BE2C (cell line): ENCODE measurements around the gene RHOJ. TPM values are rescaled to one million over a fixed set of nuclear protein-coding genes. Genes with fewer than 3 reads are reported as not detected.
A peak's percentile ranks its signal among the peaks of the same experiment; 100 is the strongest.
"Not testable (repeated sequence)": the region's sequence is repeated elsewhere in the genome, so short reads cannot be mapped to it uniquely, and the experiment has no call there.

Experiments
- DNase-seq: peaks from one replicate; pipeline ENCODE4 v3.0.0-alpha.2; 2020
- H3K27me3 ChIP-seq: fragments of 250-450 bp; sonication (Bioruptor Pico); 2 replicates; pipeline ENCODE4 v1.5.1; 2020; ENCODE audit warnings: mild to moderate bottlenecking
- H3K36me3 ChIP-seq: fragments of 250-450 bp; sonication (Bioruptor Pico); 2 replicates; pipeline ENCODE4 v1.5.1; 2020; ENCODE audit warnings: mild to moderate bottlenecking
- H3K4me1 ChIP-seq: fragments of 250-450 bp; sonication (Bioruptor Pico); 2 replicates; pipeline ENCODE4 v1.5.1; 2020
- H3K4me3 ChIP-seq: 2 replicates; pipeline ENCODE4 v1.5.1; 2011; ENCODE audit warnings: low read depth, low read length
- H3K9me3 ChIP-seq: fragments of 250-450 bp; sonication (Bioruptor Pico); 2 replicates; pipeline ENCODE4 v1.5.1; 2020
- polyA plus RNA-seq: library from polyadenylated mRNA; unstranded; fragments of >200 nt; gene quantifications from one replicate; pipeline ENCODE4 v1.2.1, GENCODE V29; 2012; ENCODE audit warnings: low read depth, missing spikeins; ENCODE audit not compliant: insufficient read length, insufficient read depth
- TF ChIP-seq, protein P1 (sequence below): IDR thresholded peaks from 2 replicates; pipeline ENCODE4 v1.5.1; 2012; ENCODE audit warnings: mild to moderate bottlenecking, low read depth, low read length

Gene RHOJ
- 0.26 TPM for polyA plus RNA-seq

GRCh38 chr14:63204407-63205043 is at the start of gene RHOJ:
TSS of gene RHOJ (plus strand) at chr14:63204443. CDS start at chr14:63204870, 427 bp downstream.
- peak within 1 kb of the TSS; percentile 22; the same call in 1 of the 2 replicates for H3K4me3 ChIP-seq
- TF ChIP-seq, protein P1, sequence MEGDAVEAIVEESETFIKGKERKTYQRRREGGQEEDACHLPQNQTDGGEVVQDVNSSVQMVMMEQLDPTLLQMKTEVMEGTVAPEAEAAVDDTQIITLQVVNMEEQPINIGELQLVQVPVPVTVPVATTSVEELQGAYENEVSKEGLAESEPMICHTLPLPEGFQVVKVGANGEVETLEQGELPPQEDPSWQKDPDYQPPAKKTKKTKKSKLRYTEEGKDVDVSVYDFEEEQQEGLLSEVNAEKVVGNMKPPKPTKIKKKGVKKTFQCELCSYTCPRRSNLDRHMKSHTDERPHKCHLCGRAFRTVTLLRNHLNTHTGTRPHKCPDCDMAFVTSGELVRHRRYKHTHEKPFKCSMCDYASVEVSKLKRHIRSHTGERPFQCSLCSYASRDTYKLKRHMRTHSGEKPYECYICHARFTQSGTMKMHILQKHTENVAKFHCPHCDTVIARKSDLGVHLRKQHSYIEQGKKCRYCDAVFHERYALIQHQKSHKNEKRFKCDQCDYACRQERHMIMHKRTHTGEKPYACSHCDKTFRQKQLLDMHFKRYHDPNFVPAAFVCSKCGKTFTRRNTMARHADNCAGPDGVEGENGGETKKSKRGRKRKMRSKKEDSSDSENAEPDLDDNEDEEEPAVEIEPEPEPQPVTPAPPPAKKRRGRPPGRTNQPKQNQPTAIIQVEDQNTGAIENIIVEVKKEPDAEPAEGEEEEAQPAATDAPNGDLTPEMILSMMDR, result no peak
- no peaks in the 10 kb centered on the region for H3K9me3 ChIP-seq
- no peaks in the 10 kb centered on the region for H3K36me3 ChIP-seq
- peaks cover 4% of the 10 kb centered on the region; the same call in 1 of the 2 replicates for H3K27me3 ChIP-seq
- DNase-seq, result no peak
- H3K4me1 ChIP-seq, result no peaks in the 10 kb centered on the region

DNA sequence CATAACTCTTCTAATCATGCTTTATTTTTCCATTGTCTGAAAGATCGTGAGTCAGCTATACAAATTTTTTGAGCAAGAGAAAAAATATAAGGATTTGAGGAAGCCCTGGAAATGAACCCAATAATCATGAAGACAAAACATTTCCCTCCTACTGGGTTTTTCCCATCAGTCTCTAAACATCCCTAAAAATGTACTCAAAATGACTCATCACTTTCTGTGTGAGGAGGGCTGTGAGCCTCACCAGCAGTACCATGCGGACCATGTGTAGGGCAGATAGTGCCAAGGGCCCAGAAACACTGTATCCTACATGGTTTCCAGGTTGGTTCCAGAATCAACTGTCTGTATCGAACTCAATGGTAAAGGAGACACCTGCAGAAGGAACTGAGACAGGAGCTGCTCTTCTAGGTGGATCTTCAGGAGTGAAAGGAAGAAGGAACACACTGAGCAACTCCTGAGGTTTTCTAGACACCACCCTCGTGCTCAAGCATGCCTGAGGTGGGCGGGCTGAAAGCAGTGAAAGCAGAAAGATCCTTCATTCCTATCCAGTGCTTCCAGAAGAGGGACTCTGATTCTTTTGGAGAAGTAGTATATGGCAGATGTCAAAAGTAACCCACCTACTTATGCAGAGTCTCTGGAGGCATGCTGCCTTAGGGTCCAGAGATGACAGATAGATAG is 48.6 kb upstream of the RHOJ start:
- Histone ChIP-seq H3K4me1 (no peaks in the 10 kb centered on the region), H3K9me3 (no peaks in the 10 kb centered on the region), H3K36me3 (no peaks in the 10 kb centered on the region), H3K27me3 (no peaks in the 10 kb centered on the region), H3K4me3 (no peak overlapping the region)
- TF ChIP-seq, protein P1, result no peak
- DNase-seq, result no peak

DNA sequence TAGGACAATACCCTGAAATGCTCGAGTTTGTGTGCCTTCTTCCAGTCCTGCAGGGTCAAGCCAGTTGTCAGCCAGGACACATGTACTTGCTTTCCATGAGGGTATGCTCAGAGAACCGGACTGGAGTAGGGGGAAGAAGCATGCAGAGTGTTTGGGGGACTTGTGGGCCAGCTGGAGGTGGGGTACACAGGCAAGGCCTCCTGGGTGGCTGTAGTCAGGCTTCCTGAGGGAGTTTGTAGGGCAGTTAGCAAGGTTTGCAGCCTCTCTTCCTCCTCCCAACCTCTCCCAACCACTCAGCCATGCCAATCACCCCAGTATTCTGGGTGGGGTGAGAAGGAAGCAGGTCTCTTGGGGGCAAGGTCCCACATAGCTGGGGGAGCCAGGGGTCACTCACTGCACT is 47.0 kb upstream of the RHOJ start:
- no peak overlapping the region for H3K4me3 ChIP-seq
- H3K27me3 ChIP-seq, result no peaks in the 10 kb centered on the region
- no peak for DNase-seq
- H3K9me3 ChIP-seq, result no peaks in the 10 kb centered on the region
- H3K4me1 ChIP-seq, result no peaks in the 10 kb centered on the region
- TF ChIP-seq, protein P1, result no peak
- no peaks in the 10 kb centered on the region for H3K36me3 ChIP-seq

DNA sequence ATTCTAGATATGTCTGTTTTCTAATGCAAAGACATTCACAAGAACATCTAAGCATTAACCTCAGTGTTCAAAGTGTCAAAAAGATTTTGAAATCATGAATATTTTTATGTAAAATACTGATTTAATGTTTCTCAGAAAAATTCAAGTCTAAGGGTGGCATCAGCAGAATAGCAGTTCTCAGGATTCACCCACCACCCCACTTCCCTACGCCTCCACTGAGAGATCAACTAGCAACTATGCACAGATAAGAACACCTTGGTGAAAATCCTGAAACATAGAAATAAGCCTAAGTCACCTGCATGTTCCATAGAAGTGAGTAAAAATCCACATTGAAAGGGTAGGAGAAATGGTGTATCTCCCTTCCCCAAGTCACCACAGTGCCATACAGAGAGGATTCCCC is 40.9 kb upstream of the RHOJ start:
- H3K4me3 ChIP-seq, result no peak overlapping the region
- no peak for DNase-seq
- no peaks in the 10 kb centered on the region for H3K4me1 ChIP-seq
- no peaks in the 10 kb centered on the region for H3K9me3 ChIP-seq
- no peaks in the 10 kb centered on the region for H3K27me3 ChIP-seq
- H3K36me3 ChIP-seq, result no peaks in the 10 kb centered on the region
- TF ChIP-seq, protein P1, result no peak

GRCh38 chr14:63164108-63164683 is 40.0 kb upstream of the RHOJ start:
- DNase-seq, result no peak
- TF ChIP-seq, protein P1, result no peak
- no peak overlapping the region for H3K4me3 ChIP-seq
- no peaks in the 10 kb centered on the region for H3K9me3 ChIP-seq
- H3K4me1 ChIP-seq, result no peaks in the 10 kb centered on the region
- no peaks in the 10 kb centered on the region for H3K36me3 ChIP-seq
- H3K27me3 ChIP-seq, result no peaks in the 10 kb centered on the region

DNA sequence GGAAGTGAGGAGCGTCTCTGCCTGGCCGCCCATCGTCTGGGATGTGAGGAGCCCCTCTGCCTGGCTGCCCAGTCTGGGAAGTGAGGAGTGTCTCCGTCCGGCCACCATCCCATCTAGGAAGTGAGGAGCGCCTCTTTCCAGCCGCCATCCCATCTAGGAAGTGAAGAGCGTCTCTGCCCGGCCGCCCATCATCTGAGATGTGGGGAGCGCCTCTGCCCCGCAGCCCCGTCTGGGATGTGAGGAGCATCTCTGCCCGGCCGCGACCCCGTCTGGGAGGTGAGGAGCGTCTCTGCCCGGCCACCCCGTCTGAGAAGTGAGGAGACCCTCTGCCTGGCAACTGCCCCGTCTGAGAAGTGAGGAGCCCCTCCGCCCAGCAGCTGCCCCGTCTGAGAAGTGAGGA is 39.0 kb upstream of the RHOJ start:
- not testable (repeated sequence) for H3K27me3 ChIP-seq, DNase-seq, H3K4me1 ChIP-seq, H3K9me3 ChIP-seq, H3K4me3 ChIP-seq, H3K36me3 ChIP-seq
